Measurements from ENCODE around the gene TRPM3.

Gene TRPM3

DNA sequence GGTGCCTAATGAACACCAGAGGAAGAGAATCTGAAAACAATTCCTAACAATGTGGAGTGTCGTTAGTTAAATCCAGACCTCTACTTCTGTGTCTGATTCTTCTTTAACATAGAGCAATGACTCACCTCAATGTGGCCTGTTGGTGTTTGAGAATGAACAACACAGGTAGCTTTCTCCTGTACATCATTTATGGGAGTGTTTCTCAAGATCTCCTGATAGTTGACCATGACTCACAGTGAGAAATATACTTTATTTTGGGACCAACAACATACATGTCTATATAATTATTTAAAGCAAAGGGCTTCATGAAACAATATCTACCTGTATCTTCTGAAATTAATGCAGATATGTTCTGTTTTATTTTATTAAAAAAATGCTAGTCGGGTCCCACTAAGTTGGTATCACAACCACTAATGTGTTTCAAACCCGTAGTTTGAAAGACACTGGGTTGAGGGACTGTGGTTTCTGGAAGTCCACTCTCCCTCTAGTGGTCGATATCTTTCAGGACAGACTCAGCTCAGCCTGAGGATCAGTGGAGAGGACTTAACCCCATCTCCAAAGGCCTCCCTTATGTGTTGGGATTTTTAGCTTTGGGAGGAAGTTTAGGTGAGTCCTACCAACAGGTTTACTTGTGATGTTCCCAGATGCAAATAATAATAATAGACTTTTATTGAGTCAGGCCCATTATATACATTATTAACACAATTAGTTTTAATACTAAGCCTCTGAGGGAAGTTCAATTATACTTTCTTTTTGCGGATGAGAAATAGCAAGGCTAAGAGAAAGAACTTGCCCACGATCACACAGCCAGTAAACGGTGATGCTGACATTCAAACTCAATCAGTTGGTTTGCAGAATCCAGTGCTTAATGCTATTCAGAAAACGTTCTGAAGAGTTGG, 636.9 kb downstream of the TRPM3 start:
- TF ChIP-seq, protein P1, sequence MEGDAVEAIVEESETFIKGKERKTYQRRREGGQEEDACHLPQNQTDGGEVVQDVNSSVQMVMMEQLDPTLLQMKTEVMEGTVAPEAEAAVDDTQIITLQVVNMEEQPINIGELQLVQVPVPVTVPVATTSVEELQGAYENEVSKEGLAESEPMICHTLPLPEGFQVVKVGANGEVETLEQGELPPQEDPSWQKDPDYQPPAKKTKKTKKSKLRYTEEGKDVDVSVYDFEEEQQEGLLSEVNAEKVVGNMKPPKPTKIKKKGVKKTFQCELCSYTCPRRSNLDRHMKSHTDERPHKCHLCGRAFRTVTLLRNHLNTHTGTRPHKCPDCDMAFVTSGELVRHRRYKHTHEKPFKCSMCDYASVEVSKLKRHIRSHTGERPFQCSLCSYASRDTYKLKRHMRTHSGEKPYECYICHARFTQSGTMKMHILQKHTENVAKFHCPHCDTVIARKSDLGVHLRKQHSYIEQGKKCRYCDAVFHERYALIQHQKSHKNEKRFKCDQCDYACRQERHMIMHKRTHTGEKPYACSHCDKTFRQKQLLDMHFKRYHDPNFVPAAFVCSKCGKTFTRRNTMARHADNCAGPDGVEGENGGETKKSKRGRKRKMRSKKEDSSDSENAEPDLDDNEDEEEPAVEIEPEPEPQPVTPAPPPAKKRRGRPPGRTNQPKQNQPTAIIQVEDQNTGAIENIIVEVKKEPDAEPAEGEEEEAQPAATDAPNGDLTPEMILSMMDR (IDR thresholded peaks at IDR 0.05; ENCODE audit: insufficient read depth, low read depth, low read length, missing control alignments) = peak; percentile 56
- H3K4me3 ChIP-seq (ENCODE audit: low read depth, low read length) = no peak overlapping the region
- DNase-seq (ENCODE audit: low read depth) = peak; percentile 41

GRCh38 chr9:70481471-70481870, 640.0 kb downstream of the TRPM3 start:
- TF ChIP-seq, protein P1 (IDR thresholded peaks at IDR 0.05; ENCODE audit: insufficient read depth, low read depth, low read length, missing control alignments) = no peak
- no peak for DNase-seq (ENCODE audit: low read depth)
- no peak overlapping the region for H3K4me3 ChIP-seq (ENCODE audit: low read depth, low read length)

DNA sequence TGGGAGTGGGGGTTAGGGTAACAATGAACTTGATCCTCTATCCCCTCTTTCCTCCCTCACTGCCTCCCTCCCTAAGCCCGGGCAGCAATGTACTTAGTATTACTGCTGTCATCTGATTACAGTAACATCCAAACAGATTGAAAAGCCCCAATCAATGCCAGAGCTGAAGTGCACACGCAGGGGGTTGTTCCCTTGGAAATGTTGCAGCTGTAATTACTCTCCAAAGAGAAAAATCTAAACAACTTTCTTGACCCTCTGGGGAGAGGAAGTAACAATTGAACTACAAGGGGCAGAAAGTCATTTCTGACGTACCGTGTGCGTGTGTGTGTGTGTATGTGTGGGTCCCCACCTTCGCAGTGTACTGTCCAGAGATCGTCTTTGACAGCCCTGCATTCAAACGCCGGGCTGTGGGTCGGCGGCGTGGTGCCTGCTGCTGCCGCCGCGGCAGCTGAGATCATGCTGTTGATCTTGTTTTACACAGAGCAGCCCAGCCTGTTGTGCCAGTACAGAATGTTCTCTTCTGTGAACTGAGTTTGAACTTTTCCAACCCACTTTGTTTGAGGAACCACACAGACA, 640.9 kb downstream of the TRPM3 start:
- TF ChIP-seq, protein P1 (IDR thresholded peaks at IDR 0.05; ENCODE audit: insufficient read depth, low read depth, low read length, missing control alignments) = no peak
- no peak for DNase-seq (ENCODE audit: low read depth)
- H3K4me3 ChIP-seq (ENCODE audit: low read depth, low read length) = no peak overlapping the region

- H3K4me3 ChIP-seq (ENCODE audit: low read depth, low read length) = no peak overlapping the region
- no peak for DNase-seq (ENCODE audit: low read depth)
- TF ChIP-seq, protein P1 (IDR thresholded peaks at IDR 0.05; ENCODE audit: insufficient read depth, low read depth, low read length, missing control alignments) = no peak
Observed at GRCh38 chr9:70479880-70480291, 641.5 kb downstream of the TRPM3 start.
